ENCODE measurements around the gene SPATA2L. TPM values are rescaled to one million over a fixed set of nuclear protein-coding genes. Genes with fewer than 3 reads are reported as not detected.
"Not testable (repeated sequence)": the region's sequence is repeated elsewhere in the genome, so short reads cannot be mapped to it uniquely, and the experiment has no call there.

The SPATA2L gene
- total RNA-seq, 1 donor, result 14.8 TPM

DNA sequence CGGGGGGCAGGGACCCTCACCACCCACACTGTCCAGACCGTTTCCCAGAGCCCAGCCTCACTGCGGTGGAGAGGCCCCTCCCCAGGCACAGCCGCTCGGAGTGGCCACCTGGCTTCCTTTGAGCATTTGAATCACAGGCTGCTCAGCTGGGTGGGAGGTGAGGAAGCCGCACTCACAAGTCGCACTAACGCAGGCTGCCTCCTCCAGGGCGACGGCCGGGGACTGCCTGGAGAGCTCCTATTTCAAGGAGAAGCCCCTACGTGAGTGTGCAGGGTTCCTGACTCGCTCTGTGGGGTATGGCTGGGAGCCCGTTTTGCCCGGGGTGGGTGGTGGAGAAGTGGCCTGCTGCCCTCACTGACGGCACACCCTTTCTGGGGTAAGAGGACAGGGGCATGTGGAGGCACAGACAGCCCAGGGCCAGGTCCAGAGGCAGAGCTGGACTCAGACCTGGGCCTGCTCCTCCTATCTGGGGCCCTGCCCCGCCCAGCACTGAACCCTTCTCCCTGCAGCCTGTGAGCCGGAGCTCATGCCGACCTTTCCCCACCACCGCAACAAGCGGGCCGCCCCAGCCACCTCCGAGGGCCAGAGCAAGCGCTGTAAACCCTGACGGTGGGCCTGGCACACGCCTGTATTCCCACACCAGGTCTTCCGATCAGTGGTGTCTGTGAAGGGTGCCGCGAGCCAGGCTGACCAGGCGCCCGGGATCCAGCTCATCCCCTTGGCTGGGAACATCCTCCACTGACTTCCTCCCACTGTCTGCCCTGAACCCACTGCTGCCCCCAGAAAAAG is 6.2 kb downstream of the SPATA2L start:
- Histone ChIP-seq H3K4me2 (ENCODE audit: insufficient read depth, low read length) (no peak overlapping the region), H3K79me2 (ENCODE audit: insufficient read depth, low read length) (peaks cover 2% of the 10 kb centered on the region), H3K9me3 (ENCODE audit: low read depth, low read length) (no peaks in the 10 kb centered on the region), H3K4me3 (ENCODE audit: insufficient read depth, low read length) (no peak overlapping the region), H3K27ac (ENCODE audit: low read depth, low read length) (no peak overlapping the region), H3K27me3 (ENCODE audit: insufficient read depth, low read length) (no peaks in the 10 kb centered on the region), H3K4me1 (ENCODE audit: insufficient read depth, low read length) (peaks cover 2% of the 10 kb centered on the region), H2AFZ (ENCODE audit: low read length) (no peak overlapping the region), H3K36me3 (ENCODE audit: insufficient read depth, low read length) (peaks cover 30% of the 10 kb centered on the region), H4K20me1 (ENCODE audit: insufficient read depth, low read length) (peaks cover 17% of the 10 kb centered on the region)
- no peak for TF ChIP-seq CTCF (IDR thresholded peaks at IDR 0.05; ENCODE audit: extremely low read depth, low read depth, low read length)
- peak; percentile 90 for DNase-seq (ENCODE audit: insufficient read length, low spot score, missing footprints)

DNA sequence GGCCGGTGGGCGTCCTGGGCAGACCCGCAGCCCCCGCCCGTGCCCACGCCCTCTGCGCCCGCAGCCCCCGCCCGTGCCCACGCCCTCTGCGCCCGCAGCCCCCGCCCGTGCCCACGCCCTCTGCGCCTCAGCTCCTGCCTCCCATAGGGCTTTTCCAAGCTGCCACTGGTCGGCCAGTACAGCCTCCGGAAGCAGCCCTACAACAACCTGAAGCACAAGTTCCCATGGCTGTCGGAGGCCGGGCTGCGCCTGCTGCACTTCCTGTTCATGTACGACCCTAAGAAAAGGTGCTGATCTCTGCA is 6.8 kb downstream of the SPATA2L start:
- not testable (repeated sequence) for DNase-seq (ENCODE audit: insufficient read length, low spot score, missing footprints); H3K27me3 ChIP-seq (ENCODE audit: insufficient read depth, low read length)

GRCh38 chr16:89693931-89694783 is 7.3 kb downstream of the SPATA2L start:
- no peaks in the 10 kb centered on the region for H3K4me1 ChIP-seq (ENCODE audit: insufficient read depth, low read length)
- peak; percentile 70 for DNase-seq (ENCODE audit: insufficient read length, low spot score, missing footprints)
- H2AFZ ChIP-seq (ENCODE audit: low read length), result no peak overlapping the region
- no peak for TF ChIP-seq CTCF (IDR thresholded peaks at IDR 0.05; ENCODE audit: extremely low read depth, low read depth, low read length)
- H3K27me3 ChIP-seq (ENCODE audit: insufficient read depth, low read length), result no peaks in the 10 kb centered on the region
- peaks cover 11% of the 10 kb centered on the region for H4K20me1 ChIP-seq (ENCODE audit: insufficient read depth, low read length)
- no peak overlapping the region for H3K27ac ChIP-seq (ENCODE audit: low read depth, low read length)
- peaks cover 39% of the 10 kb centered on the region for H3K36me3 ChIP-seq (ENCODE audit: insufficient read depth, low read length)
- H3K4me2 ChIP-seq (ENCODE audit: insufficient read depth, low read length), result no peak overlapping the region
- no peaks in the 10 kb centered on the region for H3K9me3 ChIP-seq (ENCODE audit: low read depth, low read length)
- peaks cover 7% of the 10 kb centered on the region for H3K79me2 ChIP-seq (ENCODE audit: insufficient read depth, low read length)
- no peak overlapping the region for H3K4me3 ChIP-seq (ENCODE audit: insufficient read depth, low read length)

More for the DNA sequence above, 6.8 kb downstream of the SPATA2L start:
- H3K27ac ChIP-seq (ENCODE audit: low read depth, low read length); H3K9me3 ChIP-seq (ENCODE audit: low read depth, low read length); H3K4me1 ChIP-seq (ENCODE audit: insufficient read depth, low read length); H3K79me2 ChIP-seq (ENCODE audit: insufficient read depth, low read length); H2AFZ ChIP-seq (ENCODE audit: low read length); H3K4me2 ChIP-seq (ENCODE audit: insufficient read depth, low read length); H3K4me3 ChIP-seq (ENCODE audit: insufficient read depth, low read length): not testable (repeated sequence)
- Histone ChIP-seq H3K36me3 (ENCODE audit: insufficient read depth, low read length) (peaks cover 35% of the 10 kb centered on the region), H4K20me1 (ENCODE audit: insufficient read depth, low read length) (peaks cover 15% of the 10 kb centered on the region)

DNA sequence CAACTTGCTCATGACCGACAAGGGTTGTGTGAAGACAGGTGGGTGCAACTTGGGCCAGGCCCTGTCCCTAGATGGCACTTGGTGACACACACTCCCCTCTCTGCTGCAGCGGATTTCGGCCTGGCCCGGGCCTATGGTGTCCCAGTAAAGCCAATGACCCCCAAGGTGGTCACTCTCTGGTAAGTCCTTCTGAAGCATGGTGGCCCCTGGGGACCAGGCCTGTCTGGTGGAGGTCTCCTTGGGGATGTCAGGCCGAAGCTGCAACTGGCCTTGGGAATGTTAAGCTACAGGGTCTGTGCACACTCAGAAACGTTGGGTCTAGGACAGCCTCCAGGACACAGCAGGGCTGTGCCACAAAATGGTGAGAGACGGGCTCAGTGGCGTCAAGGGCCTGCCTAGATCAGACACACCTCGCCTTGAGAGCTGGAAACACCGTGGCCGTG is 8.2 kb downstream of the SPATA2L start:
- H3K4me3 ChIP-seq (ENCODE audit: insufficient read depth, low read length), result no peak overlapping the region
- H3K4me2 ChIP-seq (ENCODE audit: insufficient read depth, low read length), result no peak overlapping the region
- no peaks in the 10 kb centered on the region for H3K27me3 ChIP-seq (ENCODE audit: insufficient read depth, low read length)
- H2AFZ ChIP-seq (ENCODE audit: low read length), result no peak overlapping the region
- H4K20me1 ChIP-seq (ENCODE audit: insufficient read depth, low read length), result peaks cover 15% of the 10 kb centered on the region
- no peaks in the 10 kb centered on the region for H3K9me3 ChIP-seq (ENCODE audit: low read depth, low read length)
- DNase-seq (ENCODE audit: insufficient read length, low spot score, missing footprints), result peak; percentile 82
- TF ChIP-seq CTCF (IDR thresholded peaks at IDR 0.05; ENCODE audit: extremely low read depth, low read depth, low read length), result no peak
- H3K36me3 ChIP-seq (ENCODE audit: insufficient read depth, low read length), result peaks cover 45% of the 10 kb centered on the region
- peaks cover 14% of the 10 kb centered on the region for H3K79me2 ChIP-seq (ENCODE audit: insufficient read depth, low read length)
- no peaks in the 10 kb centered on the region for H3K4me1 ChIP-seq (ENCODE audit: insufficient read depth, low read length)
- H3K27ac ChIP-seq (ENCODE audit: low read depth, low read length), result no peak overlapping the region
